ENCODE results near the gene ABCG5. TPM values are rescaled to one million over a fixed set of nuclear protein-coding genes. Genes with fewer than 3 reads are reported as not detected.

Gene ABCG5
- total and polyA plus RNA-seq, 2 experiments from 2014 or later, result 0.08 TPM; not detected in 1

DNA sequence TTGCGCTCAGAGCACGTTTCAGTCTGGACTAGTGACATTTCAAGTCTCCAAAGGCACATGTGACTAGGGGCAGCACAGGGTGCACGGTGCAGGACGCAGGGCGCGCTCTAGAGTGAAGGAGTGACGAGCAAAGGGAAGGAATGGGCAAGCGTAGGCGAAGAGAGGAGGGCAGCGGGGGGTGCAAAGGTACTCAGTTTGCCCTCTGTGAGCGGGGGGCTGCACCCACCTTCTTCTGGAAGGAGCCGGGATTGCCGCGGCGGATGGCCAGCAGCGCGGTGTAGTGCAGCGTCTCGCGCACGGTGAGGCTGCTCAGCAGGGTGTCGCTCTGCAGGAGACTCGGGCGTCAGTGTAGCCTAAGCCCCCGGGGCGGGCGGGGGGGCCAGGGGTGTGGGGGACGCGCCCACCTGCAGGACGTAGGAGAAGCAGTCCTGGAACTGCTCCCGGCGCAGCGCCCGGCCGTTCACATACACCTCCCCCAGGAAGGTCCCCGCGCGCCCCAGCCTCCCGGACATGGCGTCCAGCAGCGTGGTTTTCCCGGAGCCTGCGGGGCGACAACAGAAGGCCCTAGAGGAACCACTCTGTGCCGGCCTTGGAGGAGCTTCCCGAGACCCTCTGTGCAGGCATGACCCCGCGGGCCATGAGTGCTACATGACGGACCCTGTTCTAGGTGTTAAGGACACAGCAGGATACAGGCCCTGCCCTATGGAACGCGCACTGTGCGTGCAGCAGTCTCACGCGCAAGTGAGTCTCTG, 6.9 kb downstream of the ABCG5 start:
- no peaks in the 10 kb centered on the region for H3K79me2 ChIP-seq (replicated peaks; ENCODE audit: insufficient read depth)
- peak; percentile 75 for ATAC-seq
- no peaks in the 10 kb centered on the region for H4K20me1 ChIP-seq (replicated peaks; ENCODE audit: insufficient read depth)
- H3K9me2 ChIP-seq (ENCODE audit: insufficient read depth), result no peaks in the 10 kb centered on the region
- H3K4me2 ChIP-seq, result peak overlapping the region; percentile 89
- H3K4me3 ChIP-seq, result peak overlapping the region; percentile 74
- H3K4me3 Mint-ChIP-seq, result peak overlapping the region; percentile 75
- H3K9me3 Mint-ChIP-seq, result no peaks in the 10 kb centered on the region
- H3K36me3 ChIP-seq (ENCODE audit: insufficient read depth), result no peaks in the 10 kb centered on the region
- DNase-seq (ENCODE audit: low spot score), result peak; percentile 55
- peaks cover 6% of the 10 kb centered on the region; the same call in 1 of the 2 replicates for H3K4me1 ChIP-seq (ENCODE audit: insufficient read depth)
- no peaks in the 10 kb centered on the region for H3K36me3 Mint-ChIP-seq (ENCODE audit: low read depth)
- H3K27ac ChIP-seq (ENCODE audit: low read depth), result no peak overlapping the region
- H2AFZ ChIP-seq, result peak overlapping the region; percentile 100
- no peak for TF ChIP-seq POLR2AphosphoS5 (IDR thresholded peaks at IDR 0.05; ENCODE audit: low read depth)
- TF ChIP-seq STAT1 (IDR thresholded peaks at IDR 0.05; ENCODE audit: unreplicated experiment), result no peak
- peak; percentile 50 for TF ChIP-seq EZH2 (IDR thresholded peaks at IDR 0.05; ENCODE audit: low read depth, unreplicated experiment)
- TF ChIP-seq JUNB (IDR thresholded peaks at IDR 0.05; ENCODE audit: unreplicated experiment), result no peak
- TF ChIP-seq NANOG (IDR thresholded peaks at IDR 0.05; ENCODE audit: borderline replicate concordance), result no peak
- TF ChIP-seq EZH2phosphoT487 (IDR thresholded peaks at IDR 0.05; ENCODE audit: unreplicated experiment), result no peak
- TF ChIP-seq CREB1 (CRISPR knock-in tag; IDR thresholded peaks at IDR 0.05; ENCODE audit: low read depth), result no peak
- no peak for TF ChIP-seq ZNF331 (CRISPR knock-in tag; IDR thresholded peaks at IDR 0.05; ENCODE audit: low read depth)
- TF ChIP-seq, protein P1, sequence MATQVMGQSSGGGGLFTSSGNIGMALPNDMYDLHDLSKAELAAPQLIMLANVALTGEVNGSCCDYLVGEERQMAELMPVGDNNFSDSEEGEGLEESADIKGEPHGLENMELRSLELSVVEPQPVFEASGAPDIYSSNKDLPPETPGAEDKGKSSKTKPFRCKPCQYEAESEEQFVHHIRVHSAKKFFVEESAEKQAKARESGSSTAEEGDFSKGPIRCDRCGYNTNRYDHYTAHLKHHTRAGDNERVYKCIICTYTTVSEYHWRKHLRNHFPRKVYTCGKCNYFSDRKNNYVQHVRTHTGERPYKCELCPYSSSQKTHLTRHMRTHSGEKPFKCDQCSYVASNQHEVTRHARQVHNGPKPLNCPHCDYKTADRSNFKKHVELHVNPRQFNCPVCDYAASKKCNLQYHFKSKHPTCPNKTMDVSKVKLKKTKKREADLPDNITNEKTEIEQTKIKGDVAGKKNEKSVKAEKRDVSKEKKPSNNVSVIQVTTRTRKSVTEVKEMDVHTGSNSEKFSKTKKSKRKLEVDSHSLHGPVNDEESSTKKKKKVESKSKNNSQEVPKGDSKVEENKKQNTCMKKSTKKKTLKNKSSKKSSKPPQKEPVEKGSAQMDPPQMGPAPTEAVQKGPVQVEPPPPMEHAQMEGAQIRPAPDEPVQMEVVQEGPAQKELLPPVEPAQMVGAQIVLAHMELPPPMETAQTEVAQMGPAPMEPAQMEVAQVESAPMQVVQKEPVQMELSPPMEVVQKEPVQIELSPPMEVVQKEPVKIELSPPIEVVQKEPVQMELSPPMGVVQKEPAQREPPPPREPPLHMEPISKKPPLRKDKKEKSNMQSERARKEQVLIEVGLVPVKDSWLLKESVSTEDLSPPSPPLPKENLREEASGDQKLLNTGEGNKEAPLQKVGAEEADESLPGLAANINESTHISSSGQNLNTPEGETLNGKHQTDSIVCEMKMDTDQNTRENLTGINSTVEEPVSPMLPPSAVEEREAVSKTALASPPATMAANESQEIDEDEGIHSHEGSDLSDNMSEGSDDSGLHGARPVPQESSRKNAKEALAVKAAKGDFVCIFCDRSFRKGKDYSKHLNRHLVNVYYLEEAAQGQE (IDR thresholded peaks at IDR 0.05; ENCODE audit: unreplicated experiment), result no peak
- H3F3A ChIP-seq (replicated peaks; ENCODE audit: low read depth), result no peaks in the 10 kb centered on the region
- H3K4me1 Mint-ChIP-seq, result peaks cover 3% of the 10 kb centered on the region
- H3K27ac Mint-ChIP-seq, result no peak overlapping the region
- peaks cover 26% of the 10 kb centered on the region for H3K27me3 ChIP-seq (ENCODE audit: insufficient read depth)
- peaks cover 10% of the 10 kb centered on the region for H3K27me3 Mint-ChIP-seq (ENCODE audit: insufficient read depth, low read depth, poor library complexity)

DNA sequence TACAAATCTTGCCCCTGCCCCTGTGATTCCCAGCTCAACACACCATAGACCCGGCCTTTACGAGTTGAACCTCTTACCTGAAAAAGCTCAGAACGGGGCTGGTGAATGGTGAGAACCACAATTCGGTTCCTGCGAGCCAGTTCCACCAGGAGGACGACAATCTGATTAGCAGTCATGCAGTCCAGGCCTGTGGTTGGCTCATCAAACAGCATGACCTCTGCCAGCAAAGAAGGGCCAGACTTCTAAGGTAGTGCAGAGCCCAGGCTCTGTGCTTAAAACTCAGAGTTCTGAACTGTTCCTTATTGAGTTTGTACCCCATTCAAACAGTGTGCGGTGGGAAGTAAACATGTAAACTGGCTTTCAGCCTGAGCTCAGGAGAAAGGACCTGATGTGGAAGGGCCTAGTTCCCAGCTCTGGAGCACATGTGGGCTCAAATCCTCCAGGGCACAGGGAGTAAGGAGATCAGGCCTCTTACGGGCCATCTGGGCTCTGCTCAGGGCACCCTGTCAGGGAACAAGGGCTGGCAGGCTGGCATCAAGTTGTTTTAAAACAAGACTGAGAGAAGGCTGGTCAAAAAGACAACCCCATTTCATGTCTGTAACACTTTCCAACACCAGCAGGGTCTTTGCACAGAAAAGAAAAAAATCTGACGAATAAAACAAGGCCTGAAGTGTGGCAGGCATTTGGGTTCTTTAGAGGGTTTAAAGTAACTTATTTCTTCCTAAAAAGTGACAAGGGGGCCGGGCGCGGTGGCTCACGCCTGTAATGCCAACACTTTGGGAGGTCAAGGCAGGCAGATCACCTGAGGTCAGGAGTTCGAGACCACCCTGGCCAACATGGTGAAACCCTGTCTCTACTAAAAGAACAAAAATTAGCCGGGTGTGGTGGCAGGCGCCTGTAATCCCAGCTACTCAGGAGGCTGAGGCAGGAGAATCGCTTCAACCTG, 12.1 kb downstream of the ABCG5 start:
- DNase-seq (ENCODE audit: low spot score) (no peak), ATAC-seq (no peak)
- H3K4me3 Mint-ChIP-seq, result no peak overlapping the region
- Histone ChIP-seq H3F3A (replicated peaks; ENCODE audit: low read depth) (no peaks in the 10 kb centered on the region), H3K4me2 (no peak overlapping the region), H3K27ac (ENCODE audit: low read depth) (no peak overlapping the region), H3K4me3 (no peak overlapping the region), H4K20me1 (replicated peaks; ENCODE audit: insufficient read depth) (no peaks in the 10 kb centered on the region), H3K27me3 (ENCODE audit: insufficient read depth) (peaks cover 18% of the 10 kb centered on the region), H3K4me1 (ENCODE audit: insufficient read depth) (no peaks in the 10 kb centered on the region), H3K9me2 (ENCODE audit: insufficient read depth) (no peaks in the 10 kb centered on the region), H2AFZ (peak overlapping the region; percentile 47; the same call in 1 of the 2 replicates), H3K36me3 (ENCODE audit: insufficient read depth) (no peaks in the 10 kb centered on the region), H3K79me2 (replicated peaks; ENCODE audit: insufficient read depth) (no peaks in the 10 kb centered on the region)
- no peaks in the 10 kb centered on the region for H3K36me3 Mint-ChIP-seq (ENCODE audit: low read depth)
- no peaks in the 10 kb centered on the region for H3K9me3 Mint-ChIP-seq
- no peak overlapping the region for H3K27ac Mint-ChIP-seq
- peaks cover 7% of the 10 kb centered on the region for H3K4me1 Mint-ChIP-seq
- H3K27me3 Mint-ChIP-seq (ENCODE audit: insufficient read depth, low read depth, poor library complexity), result peaks cover 9% of the 10 kb centered on the region
- TF ChIP-seq EZH2phosphoT487 (IDR thresholded peaks at IDR 0.05; ENCODE audit: unreplicated experiment), result no peak
- no peak for TF ChIP-seq NANOG (IDR thresholded peaks at IDR 0.05; ENCODE audit: borderline replicate concordance)
- no peak for TF ChIP-seq POLR2AphosphoS5 (IDR thresholded peaks at IDR 0.05; ENCODE audit: low read depth)
